Activated T-cell treated with anti-CD3 and anti-CD28 coated beads, Interleukin-2, amount 50 U/mL, for 48 hours (primary cell): ENCODE results near the gene KMT2C.

Experiments
- DNase-seq, 2 experiments: peaks; one replicate each; pipeline ENCODE4 v3.0.0-alpha.2; 2020

KMT2C gene

GRCh38 chr7:152095771-152096170 lies 340.0 kb downstream of the KMT2C start:
- no peak for DNase-seq

GRCh38 chr7:152093717-152094116 lies 342.1 kb downstream of the KMT2C start:
- no peak for DNase-seq

- DNase-seq, result no peak
These were observed 345.1 kb downstream of the KMT2C start for GRCh38 chr7:152090747-152091146.

- DNase-seq, result no peak
These were observed 346.6 kb downstream of the KMT2C start for GRCh38 chr7:152089183-152089582.

GRCh38 chr7:152086513-152086912 lies 349.3 kb downstream of the KMT2C start:
- no peak for DNase-seq

- no peak for DNase-seq
These were observed 350.7 kb downstream of the KMT2C start for GRCh38 chr7:152085131-152085530.
